Stimulated activated CD8-positive, alpha-beta memory T cell treated with anti-CD3 and anti-CD28 coated beads, Interleukin-12 subunit alpha, Interleukin-12 subunit beta, amount 100 ng/mL, for 1 hour (primary cell): ENCODE results near the gene AOPEP.

Source experiments
- DNase-seq: peaks from one replicate; pipeline ENCODE4 v3.0.0-alpha.2; 2020; ENCODE audit warnings: low read depth

The AOPEP gene

DNA sequence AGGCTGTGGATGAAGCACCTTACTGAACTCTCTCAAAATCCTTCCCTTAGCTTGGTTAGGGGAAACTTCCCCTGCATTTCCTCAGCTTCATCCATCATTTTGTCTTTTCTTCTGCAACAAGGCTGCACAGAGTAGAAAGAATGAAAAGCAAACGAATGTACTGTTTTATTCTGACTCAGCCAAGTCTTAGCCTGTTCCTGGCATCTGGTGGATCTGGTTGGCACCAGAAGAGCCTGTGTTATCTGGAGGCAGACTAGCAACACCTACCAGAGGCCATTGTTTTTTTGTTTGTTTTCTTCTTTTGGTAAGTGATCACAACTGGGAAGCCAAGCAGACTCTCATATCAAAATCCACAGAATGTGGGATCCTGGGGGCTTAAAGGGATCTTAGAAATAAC lies 390.3 kb downstream of the AOPEP start:
- DNase-seq, result no peak

GRCh38 chr9:95118596-95118995 lies 392.1 kb downstream of the AOPEP start:
- no peak for DNase-seq

GRCh38 chr9:95120781-95121370 lies 394.4 kb downstream of the AOPEP start:
- no peak for DNase-seq

DNA sequence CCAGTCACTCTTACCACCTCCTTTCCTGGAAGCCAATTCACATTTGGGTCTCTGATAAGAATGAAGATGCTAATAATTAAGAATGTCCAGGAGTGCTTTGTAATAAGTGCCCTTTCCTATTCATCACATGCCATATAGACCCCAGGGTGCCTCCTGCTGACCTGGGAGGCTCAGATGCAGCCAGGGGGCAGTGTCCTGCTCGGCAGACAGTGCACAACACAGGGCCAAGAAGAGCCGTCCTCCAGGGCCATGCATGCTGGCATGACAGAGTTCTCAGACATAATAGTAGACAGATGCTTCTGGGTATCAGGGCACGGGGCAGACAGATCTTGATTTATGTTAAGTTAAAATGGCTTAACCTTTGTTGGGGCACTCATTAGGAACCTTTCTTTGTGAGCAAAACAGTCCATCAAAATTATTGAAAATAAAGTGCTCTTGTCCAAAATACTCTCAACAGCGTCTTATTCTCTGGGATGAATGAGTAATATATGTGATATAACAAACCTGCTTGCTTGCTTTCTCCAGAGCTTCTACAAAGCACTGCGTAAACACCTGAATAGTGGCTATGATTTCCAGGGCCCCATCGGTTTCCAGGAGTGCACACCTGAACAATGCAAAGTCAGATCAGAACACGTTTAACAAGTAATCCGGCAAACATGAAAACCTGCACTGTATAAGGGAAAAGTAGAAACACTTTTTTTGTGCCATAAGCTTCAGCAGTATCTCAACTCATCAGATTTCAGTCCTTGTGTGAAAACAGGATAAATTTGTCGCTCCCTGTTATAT lies 398.3 kb downstream of the AOPEP start:
- DNase-seq, result no peak

- DNase-seq, result no peak
Measured at GRCh38 chr9:95125652-95126051, 399.2 kb downstream of the AOPEP start.

- no peak for DNase-seq
Measured at GRCh38 chr9:95126739-95127138, 400.2 kb downstream of the AOPEP start.

DNA sequence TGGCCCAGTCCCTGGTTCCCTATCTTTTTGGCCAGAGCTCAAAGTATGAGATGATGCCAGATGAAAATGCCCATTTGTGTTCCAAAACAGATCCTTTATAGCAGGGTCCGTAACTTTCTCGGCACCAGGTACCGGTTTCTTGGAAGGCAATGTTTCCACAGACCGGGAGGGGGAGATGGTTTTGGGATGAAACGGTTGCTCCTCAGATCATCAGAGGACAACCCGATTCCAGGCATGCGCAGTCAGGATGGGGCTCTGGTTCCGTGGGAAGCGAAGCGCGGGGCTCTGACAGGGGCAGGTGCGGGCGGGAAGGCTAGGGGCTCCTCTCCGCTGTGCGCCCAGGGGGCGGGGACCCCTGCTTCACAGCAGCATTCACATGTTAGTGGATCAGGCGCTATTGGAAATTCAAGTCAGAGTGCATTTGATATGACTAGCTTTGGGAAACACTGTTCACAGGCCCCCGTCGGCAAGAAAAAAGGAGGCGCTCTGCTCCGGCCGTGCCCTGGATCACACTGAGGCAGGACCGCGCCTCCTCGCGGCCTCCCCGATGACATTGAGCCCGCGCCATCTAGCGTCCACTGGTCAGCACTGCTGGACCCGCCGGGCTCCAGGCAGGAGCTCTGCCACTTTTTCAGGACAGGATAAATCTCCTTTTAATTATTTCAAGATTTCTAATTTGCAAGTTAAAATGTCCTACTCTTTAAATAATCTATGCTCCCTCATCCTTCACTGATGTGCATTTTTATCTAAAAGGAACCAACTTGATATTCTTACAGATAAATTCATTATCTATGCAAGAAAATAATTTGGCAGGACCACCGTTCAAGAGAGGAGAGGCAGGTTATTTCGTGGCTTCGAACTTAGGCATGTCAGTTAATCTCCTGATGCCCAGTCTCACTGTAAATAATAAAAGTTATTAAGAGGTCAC lies 401.0 kb downstream of the AOPEP start:
- DNase-seq, result peak; percentile 40

GRCh38 chr9:95128177-95128524 lies 401.7 kb downstream of the AOPEP start:
- no peak for DNase-seq

DNA sequence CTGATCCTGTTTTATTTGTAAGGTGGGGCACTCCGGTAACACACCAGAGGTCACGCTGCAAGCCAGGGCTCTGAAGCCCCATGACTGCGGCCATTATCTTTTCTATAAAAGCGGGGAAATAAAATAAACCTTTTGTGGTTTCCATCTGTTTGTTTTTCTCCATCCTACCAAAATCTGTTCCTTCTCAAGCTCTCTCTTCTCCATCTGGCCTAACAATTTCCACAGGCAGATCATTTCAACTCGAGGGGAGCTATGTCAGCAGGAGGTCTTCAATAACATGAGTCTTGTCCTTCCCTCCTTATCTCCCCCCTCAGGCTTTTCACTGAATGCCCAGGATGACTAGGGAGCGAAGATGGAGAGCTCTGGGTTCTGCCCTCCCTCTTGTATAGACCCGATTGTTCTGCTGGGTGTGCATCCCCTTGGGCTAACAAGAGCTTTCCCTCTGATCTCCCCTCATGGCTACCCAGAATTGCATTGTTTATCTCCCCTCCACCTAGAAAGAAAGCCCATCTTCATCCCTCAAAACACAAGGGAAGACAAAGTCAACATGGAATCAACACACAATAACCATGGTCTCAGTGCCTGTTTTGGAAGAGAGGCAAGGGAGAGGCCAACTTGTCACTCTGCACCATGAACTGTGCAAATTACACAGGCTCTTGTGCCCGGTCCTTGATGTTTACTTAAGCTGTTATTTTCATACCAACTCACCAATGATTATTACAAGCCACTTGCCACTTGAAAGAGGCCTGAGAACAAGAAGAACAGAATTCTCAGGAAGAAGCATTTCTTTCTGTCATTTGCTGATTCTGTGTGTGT lies 403.2 kb downstream of the AOPEP start:
- DNase-seq, result no peak

- no peak for DNase-seq
Measured at GRCh38 chr9:95130484-95130883, 404.0 kb downstream of the AOPEP start.

DNA sequence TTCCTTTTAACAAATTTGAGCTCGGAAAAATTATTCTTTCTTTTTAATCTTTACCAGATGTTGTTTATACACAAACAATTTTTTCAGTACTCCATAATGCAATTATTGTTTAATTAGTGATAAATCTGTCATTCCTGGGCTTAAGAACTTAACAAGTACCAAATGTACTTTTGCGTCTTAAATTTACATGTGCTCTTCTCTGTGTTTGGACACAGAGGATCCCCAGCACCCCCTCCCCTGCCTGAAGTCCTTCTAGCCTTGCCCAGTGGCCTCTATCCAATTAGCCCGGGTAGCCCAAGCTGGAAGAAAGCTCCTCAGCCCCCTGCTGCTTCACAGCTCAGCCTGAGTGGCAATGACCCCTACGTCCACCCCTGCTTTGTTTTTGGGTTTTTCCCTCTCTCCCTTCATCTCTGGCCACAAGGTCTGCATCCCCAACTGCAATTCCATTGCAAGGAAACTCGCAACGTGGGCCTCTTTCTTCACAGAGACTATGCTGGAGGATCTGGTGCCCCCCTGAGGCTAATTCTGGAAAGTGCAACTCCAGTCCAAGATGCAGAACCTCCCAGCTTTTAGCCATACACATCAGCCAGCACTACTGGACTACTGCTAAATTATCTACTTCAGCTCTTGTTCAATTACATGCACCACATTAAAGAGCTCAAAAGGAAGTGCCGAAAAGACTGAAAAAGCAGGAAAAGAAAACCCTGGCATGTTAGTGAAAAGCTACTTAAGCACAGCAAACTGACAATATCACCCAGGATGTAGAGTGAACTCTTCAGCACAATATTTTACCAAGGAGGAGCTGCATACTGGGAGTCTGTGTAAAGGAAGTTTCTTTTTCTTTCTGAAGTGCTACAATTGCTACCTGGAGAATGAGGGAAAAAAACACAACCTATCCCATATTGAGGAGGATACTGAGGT lies 404.8 kb downstream of the AOPEP start:
- DNase-seq, result peak; percentile 16

DNA sequence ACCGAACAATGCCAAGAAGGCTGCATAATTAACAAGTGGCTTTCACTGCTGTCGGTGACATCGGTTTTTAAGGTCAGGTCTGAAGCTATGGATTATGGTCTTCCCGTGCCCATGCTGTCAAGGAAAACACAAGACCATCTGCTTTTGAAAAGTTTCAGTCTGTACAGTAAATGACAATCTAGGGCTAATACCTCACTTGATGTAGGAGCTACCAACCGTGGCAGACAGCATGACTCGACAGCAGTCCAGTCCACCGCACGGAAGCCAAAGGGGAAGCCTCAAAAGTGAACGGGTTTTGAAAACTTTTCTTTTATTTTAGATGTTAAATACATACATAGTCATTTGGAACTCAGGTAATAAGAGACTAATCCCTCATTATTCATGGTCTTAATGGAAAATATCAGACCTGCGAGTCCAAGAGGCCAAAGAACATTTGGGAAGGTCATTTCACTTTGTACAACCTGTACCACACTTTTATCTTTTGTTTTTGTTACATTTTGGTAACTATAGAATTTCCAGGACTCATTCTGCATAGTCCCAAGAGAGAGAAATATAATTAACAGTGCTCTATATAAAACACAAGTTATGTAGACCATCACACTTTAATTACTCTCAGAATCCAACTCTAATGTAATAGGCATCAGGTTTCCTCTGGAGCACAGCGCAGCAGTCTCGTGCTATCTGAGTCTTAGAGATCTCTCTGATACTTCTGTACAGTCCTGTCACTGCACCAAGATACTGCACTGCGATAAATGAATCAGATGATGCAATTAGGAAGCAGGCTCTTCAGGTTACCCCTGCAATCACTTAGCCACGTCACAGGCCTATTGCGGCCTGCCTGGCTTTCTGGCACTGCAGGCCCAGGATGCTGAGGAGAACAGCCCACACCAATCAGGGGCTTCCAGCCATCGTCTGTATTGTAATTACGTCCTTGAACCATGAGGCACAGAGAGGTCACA lies 406.1 kb downstream of the AOPEP start:
- DNase-seq, result no peak

GRCh38 chr9:95133325-95133705 lies 406.8 kb downstream of the AOPEP start:
- no peak for DNase-seq

DNA sequence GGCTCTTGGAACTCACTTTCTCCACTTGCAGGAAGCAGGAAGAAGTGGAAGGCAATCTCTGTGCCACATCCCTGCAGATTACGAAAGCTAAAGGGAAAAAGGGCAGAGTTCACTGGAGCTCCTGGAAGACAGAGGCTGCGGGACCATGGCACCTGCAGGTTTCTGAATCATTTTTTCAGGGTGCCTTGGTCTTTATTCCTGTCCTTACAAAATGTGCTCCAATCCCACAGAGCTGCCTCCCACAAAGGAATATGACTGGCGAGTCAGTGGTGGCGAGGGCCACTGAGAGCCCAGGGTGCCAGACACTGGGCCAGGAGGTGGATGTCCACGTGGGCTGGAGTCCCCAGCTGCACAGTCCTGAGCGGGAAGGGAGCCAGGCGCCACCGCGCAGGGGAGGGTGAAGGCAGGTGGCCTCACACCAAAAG lies 408.0 kb downstream of the AOPEP start:
- DNase-seq, result no peak

DNA sequence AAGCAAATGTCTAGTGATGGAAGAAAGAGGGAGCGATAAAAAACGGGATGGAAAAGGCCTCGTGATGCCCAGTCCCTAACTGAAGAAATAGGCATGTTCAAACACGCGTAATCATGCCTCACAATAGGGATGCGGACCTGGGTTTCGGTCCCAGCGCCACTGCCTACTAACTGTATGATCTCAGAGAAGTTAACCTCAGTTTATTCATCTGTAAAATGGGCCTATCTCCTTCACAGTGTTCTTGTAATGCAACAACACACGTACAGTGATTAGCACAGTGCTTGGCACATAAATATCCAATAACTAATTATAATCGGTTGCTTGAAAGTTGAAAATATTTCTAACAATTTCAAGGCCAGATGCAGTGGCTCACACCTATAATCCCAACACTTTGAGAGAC lies 409.3 kb downstream of the AOPEP start:
- no peak for DNase-seq
